GM10266 (cell line): ENCODE results near the gene MAGEC3.

Source experiments
- DNase-seq: peaks from one replicate; pipeline ENCODE4 v3.0.0; 2012; ENCODE audit errors: extremely low spot score
- CTCF ChIP-seq: IDR thresholded peaks from 2 replicates; pipeline ENCODE4 v1.5.1; 2012; ENCODE audit warnings: mild to moderate bottlenecking, low read depth; ENCODE audit not compliant: control insufficient read depth, insufficient read depth; ENCODE audit errors: missing control alignments

The MAGEC3 gene

GRCh38 chrX:141941234-141941633, 103.1 kb downstream of the MAGEC3 start:
- TF ChIP-seq CTCF, result no peak
- no peak for DNase-seq

- no peak for TF ChIP-seq CTCF
- no peak for DNase-seq
Observed at GRCh38 chrX:141945426-141945825, 107.3 kb downstream of the MAGEC3 start.

GRCh38 chrX:141947350-141947749, 109.2 kb downstream of the MAGEC3 start:
- TF ChIP-seq CTCF, result no peak
- DNase-seq, result no peak
